HCT116 (cell line): ENCODE data around the gene ARF1. TPM values are rescaled to one million over a fixed set of nuclear protein-coding genes. Genes with fewer than 3 reads are reported as not detected.

Source experiments
- ATAC-seq: fragments of 200-7000 bp; cut with Tn5 transposase; 2 replicates; pipeline ENCODE4 v1.9.1; 2020; ENCODE audit warnings: mild to moderate bottlenecking, moderate library complexity
- BruUV-seq: library from RNA; stranded (reverse); fragments of 400-500 nt; replicated peaks from 2 replicates; lab custom pipeline; 2021; lab: Mats Ljungman, UMichigan
- CTCF ChIA-PET: fragments of 300-600 bp; sonication (Branson Sonifier 250); formaldehyde crosslinking; loops from one replicate; lab custom pipeline; 2021; ENCODE audit warnings: antibody characterized with exemption; lab: Charles Lee
- POLR2A ChIA-PET: fragments of 300-600, 350-600 bp; sonication (Branson Sonifier 250); formaldehyde crosslinking; loops from one replicate; lab custom pipeline; 2021; ENCODE audit warnings: antibody characterized with exemption; lab: Charles Lee
- RAD21 ChIA-PET, 2 experiments: fragments of 300-600 bp; sonication (Branson Sonifier 250); formaldehyde crosslinking; loops; one replicate each; lab custom pipeline; 2023; ENCODE audit warnings: low total read pairs in 2 of 2; ENCODE audit not compliant: uncharacterized antibody in 2 of 2, unreplicated experiment in 2 of 2, low non-redundant PET in 1 of 2; lab: Charles Lee
- DNase-seq: peaks from one replicate; pipeline ENCODE4 v3.0.0-alpha.2; 2010; ENCODE audit warnings: low read depth, low spot score
- H2AFZ ChIP-seq: fragments of 200-600 bp; shearing (Covaris generic), sonication (generic); 2 replicates; pipeline ENCODE4 v1.6.1; 2017; ENCODE audit warnings: low read depth, mixed run types, mixed read lengths, antibody characterized with exemption, low read length; ENCODE audit not compliant: poor library complexity, severe bottlenecking
- H3K27ac ChIP-seq: 2 replicates; pipeline ENCODE4 v1.5.1; 2012; ENCODE audit warnings: low read depth, low read length
- H3K27me3 ChIP-seq: fragments of 200-600 bp; sonication (generic); 2 replicates; pipeline ENCODE4 v1.6.1; 2016; ENCODE audit warnings: mixed run types, low read length, mixed read lengths; ENCODE audit not compliant: insufficient read depth
- H3K36me3 ChIP-seq, 2 experiments: fragments of 200-500 bp in 1 of 2; fragments of 200-600 bp in 1 of 2; sonication (Bioruptor generic) in 1 of 2; sonication (generic) in 1 of 2; 2 replicates each; pipeline versions ENCODE4 v1.5.1 to v1.6.1; 2014 to 2016; ENCODE audit warnings: low read length in 2 of 2, inconsistent platforms in 1 of 2, mixed read lengths in 1 of 2, mixed run types in 1 of 2; ENCODE audit not compliant: insufficient read depth in 2 of 2, control insufficient read depth in 1 of 2
- H3K4me1 ChIP-seq, 2 experiments: fragments of 200-600 bp in 1 of 2; sonication (generic) in 1 of 2; 2 replicates each; pipeline versions ENCODE4 v1.5.1 to v1.6.1; 2012 to 2017; ENCODE audit warnings: low read length in 2 of 2, inconsistent platforms in 1 of 2, mild to moderate bottlenecking in 1 of 2, mixed read lengths in 1 of 2, mixed run types in 1 of 2, moderate library complexity in 1 of 2; ENCODE audit not compliant: insufficient read depth in 2 of 2, control insufficient read depth in 1 of 2
- H3K4me2 ChIP-seq: fragments of 200-600 bp; sonication (generic); 2 replicates; pipeline ENCODE4 v1.6.1; 2017; ENCODE audit warnings: mixed run types, low read length, mixed read lengths
- H3K4me3 ChIP-seq, 2 experiments: fragments of 200-600 bp in 1 of 2; sonication (generic) in 1 of 2; replicated peaks in 1 of 2; 2 replicates each; pipeline ENCODE4 v1.5.1; 2011 to 2016; ENCODE audit warnings: low read length in 2 of 2, control low read depth in 1 of 2, low read depth in 1 of 2, mild to moderate bottlenecking in 1 of 2, mixed read lengths in 1 of 2, mixed run types in 1 of 2
- H3K79me2 ChIP-seq: fragments of 200-600 bp; sonication (generic); 2 replicates; pipeline ENCODE4 v1.6.1; 2017; ENCODE audit warnings: mild to moderate bottlenecking, mixed run types, low read length, moderate library complexity, mixed read lengths; ENCODE audit not compliant: insufficient read depth
- H3K9ac ChIP-seq: fragments of 200-600 bp; sonication (generic); 2 replicates; pipeline ENCODE4 v1.6.1; 2016; ENCODE audit warnings: low read length, mixed read lengths
- H3K9me2 ChIP-seq: fragments of 200-600 bp; sonication (generic), shearing (Covaris generic); 2 replicates; pipeline ENCODE4 v1.6.1; 2017; ENCODE audit warnings: mixed run types, mild to moderate bottlenecking, moderate library complexity; ENCODE audit not compliant: insufficient read depth
- H3K9me3 ChIP-seq, 2 experiments: fragments of 200-500 bp in 1 of 2; fragments of 200-600 bp in 1 of 2; sonication (Bioruptor generic) in 1 of 2; sonication (generic) in 1 of 2; 2 replicates each; pipeline ENCODE4 v1.6.1; 2014 to 2017; ENCODE audit warnings: low read length in 2 of 2, mixed read lengths in 2 of 2, inconsistent platforms in 1 of 2, low read depth in 1 of 2, mild to moderate bottlenecking in 1 of 2, mixed run types in 1 of 2, moderate library complexity in 1 of 2; ENCODE audit not compliant: control insufficient read depth in 1 of 2, insufficient read depth in 1 of 2
- H4K20me1 ChIP-seq: fragments of 200-600 bp; sonication (generic), shearing (Covaris generic); 2 replicates; pipeline ENCODE4 v1.6.1; 2017; ENCODE audit warnings: mixed run types, mild to moderate bottlenecking, moderate library complexity; ENCODE audit not compliant: insufficient read depth
- CEBPB ChIP-seq: IDR thresholded peaks from 2 replicates; pipeline ENCODE4 v1.6.1; 2012; ENCODE audit warnings: low read depth
- EGR1 ChIP-seq: IDR thresholded peaks from 2 replicates; pipeline ENCODE4 v1.6.1; 2012; ENCODE audit warnings: low read depth
- EZH2 ChIP-seq: fragments of 200-600 bp; sonication (generic); IDR thresholded peaks from 2 replicates; pipeline ENCODE4 v1.6.1; 2017; ENCODE audit warnings: antibody characterized with exemption, mixed run types
- FOSL1 ChIP-seq: IDR thresholded peaks from 2 replicates; pipeline ENCODE4 v1.6.1; 2012; ENCODE audit warnings: low read depth
- POLR2A ChIP-seq: IDR thresholded peaks from 2 replicates; pipeline ENCODE4 v1.7.0; 2011; ENCODE audit warnings: borderline replicate concordance; ENCODE audit not compliant: insufficient read depth, insufficient read length; ENCODE audit errors: extremely low read depth
- POLR2AphosphoS5 ChIP-seq: IDR thresholded peaks from 2 replicates; pipeline ENCODE4 v1.6.1; 2011; ENCODE audit warnings: mild to moderate bottlenecking, low read depth, low read length, moderate library complexity
- RAD21 ChIP-seq: IDR thresholded peaks from 2 replicates; pipeline ENCODE4 v1.6.1; 2012; ENCODE audit warnings: low read depth, mild to moderate bottlenecking
- SP1 ChIP-seq: IDR thresholded peaks from 2 replicates; pipeline ENCODE4 v1.6.1; 2012; ENCODE audit warnings: low read depth
- TCF7L2 ChIP-seq: IDR thresholded peaks from 2 replicates; pipeline ENCODE4 v1.7.0; 2011; ENCODE audit warnings: borderline replicate concordance, inconsistent platforms; ENCODE audit not compliant: insufficient read depth, insufficient read length; ENCODE audit errors: extremely low read depth
- YY1 ChIP-seq: IDR thresholded peaks from 2 replicates; pipeline ENCODE4 v1.6.1; 2011; ENCODE audit warnings: low read length, low read depth, moderate library complexity, mild to moderate bottlenecking; ENCODE audit not compliant: insufficient replicate concordance; ENCODE audit errors: extremely low read depth
- intact Hi-C: fragments of 100-400 bp; cut with micrococcal nuclease; formaldehyde crosslinking; loops from 2 replicates; pipeline ENCODE4 v1.10.0; 2022
- total RNA-seq: library from RNA; stranded (reverse); gene quantifications from one replicate; pipeline ENCODE4 v1.2.1, GENCODE V29; 2021; ENCODE audit not compliant: unreplicated experiment
- TF ChIP-seq, protein P1 (sequence below): IDR thresholded peaks from 2 replicates; pipeline ENCODE4 v1.6.1; 2012; ENCODE audit warnings: low read depth
- TF ChIP-seq, protein P2 (sequence below): IDR thresholded peaks from 2 replicates; pipeline ENCODE4 v1.6.1; 2012
- TF ChIP-seq, protein P3 (sequence below): IDR thresholded peaks from 2 replicates; pipeline ENCODE4 v1.6.1; 2012

Gene ARF1
- total RNA-seq, 1 experiment from 2014 or later, result 394 TPM

- Histone ChIP-seq H3K4me1 (peaks cover 0 to 13% of the 10 kb centered on the region in 2 experiments; a peak in 2 of 4 replicates), H3K27me3 (no peaks in the 10 kb centered on the region), H3K27ac (no peak overlapping the region), H4K20me1 (no peaks in the 10 kb centered on the region), H2AFZ (no peak overlapping the region), H3K9me3 (no peaks in the 10 kb centered on the region)
- no peak for ATAC-seq
- intact Hi-C loops, result loop anchor here (10.0 kb wide), 1 partner anchor 313 kb away; no protein-coding TSS in a partner anchor
- TF ChIP-seq, protein P1, sequence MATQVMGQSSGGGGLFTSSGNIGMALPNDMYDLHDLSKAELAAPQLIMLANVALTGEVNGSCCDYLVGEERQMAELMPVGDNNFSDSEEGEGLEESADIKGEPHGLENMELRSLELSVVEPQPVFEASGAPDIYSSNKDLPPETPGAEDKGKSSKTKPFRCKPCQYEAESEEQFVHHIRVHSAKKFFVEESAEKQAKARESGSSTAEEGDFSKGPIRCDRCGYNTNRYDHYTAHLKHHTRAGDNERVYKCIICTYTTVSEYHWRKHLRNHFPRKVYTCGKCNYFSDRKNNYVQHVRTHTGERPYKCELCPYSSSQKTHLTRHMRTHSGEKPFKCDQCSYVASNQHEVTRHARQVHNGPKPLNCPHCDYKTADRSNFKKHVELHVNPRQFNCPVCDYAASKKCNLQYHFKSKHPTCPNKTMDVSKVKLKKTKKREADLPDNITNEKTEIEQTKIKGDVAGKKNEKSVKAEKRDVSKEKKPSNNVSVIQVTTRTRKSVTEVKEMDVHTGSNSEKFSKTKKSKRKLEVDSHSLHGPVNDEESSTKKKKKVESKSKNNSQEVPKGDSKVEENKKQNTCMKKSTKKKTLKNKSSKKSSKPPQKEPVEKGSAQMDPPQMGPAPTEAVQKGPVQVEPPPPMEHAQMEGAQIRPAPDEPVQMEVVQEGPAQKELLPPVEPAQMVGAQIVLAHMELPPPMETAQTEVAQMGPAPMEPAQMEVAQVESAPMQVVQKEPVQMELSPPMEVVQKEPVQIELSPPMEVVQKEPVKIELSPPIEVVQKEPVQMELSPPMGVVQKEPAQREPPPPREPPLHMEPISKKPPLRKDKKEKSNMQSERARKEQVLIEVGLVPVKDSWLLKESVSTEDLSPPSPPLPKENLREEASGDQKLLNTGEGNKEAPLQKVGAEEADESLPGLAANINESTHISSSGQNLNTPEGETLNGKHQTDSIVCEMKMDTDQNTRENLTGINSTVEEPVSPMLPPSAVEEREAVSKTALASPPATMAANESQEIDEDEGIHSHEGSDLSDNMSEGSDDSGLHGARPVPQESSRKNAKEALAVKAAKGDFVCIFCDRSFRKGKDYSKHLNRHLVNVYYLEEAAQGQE, result no peak
- no peak for TF ChIP-seq YY1
- TF ChIP-seq POLR2A, result no peak
- TF ChIP-seq, protein P2, sequence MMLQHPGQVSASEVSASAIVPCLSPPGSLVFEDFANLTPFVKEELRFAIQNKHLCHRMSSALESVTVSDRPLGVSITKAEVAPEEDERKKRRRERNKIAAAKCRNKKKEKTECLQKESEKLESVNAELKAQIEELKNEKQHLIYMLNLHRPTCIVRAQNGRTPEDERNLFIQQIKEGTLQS, result no peak
- no peak for TF ChIP-seq CEBPB
- TF ChIP-seq TCF7L2, result no peak
- TF ChIP-seq FOSL1, result no peak
- TF ChIP-seq POLR2AphosphoS5, result no peak
- TF ChIP-seq, protein P3, sequence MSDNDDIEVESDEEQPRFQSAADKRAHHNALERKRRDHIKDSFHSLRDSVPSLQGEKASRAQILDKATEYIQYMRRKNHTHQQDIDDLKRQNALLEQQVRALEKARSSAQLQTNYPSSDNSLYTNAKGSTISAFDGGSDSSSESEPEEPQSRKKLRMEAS, result no peak
- no peak for TF ChIP-seq EGR1
- TF ChIP-seq EZH2, result no peak
- no peak for TF ChIP-seq RAD21
- no peak for TF ChIP-seq SP1
- TF ChIP-seq, all 23 proteins: peak for 0
- no TSS peak for BruUV-seq
- Histone ChIP-seq H3K4me3 (no peak overlapping the region), H3K79me2 (peaks cover 34% of the 10 kb centered on the region), H3K36me3 (no peaks in the 10 kb centered on the region), H3K9ac (no peak overlapping the region), H3K9me2 (no peaks in the 10 kb centered on the region), H3K4me2 (no peak overlapping the region)
- ChIA-PET POLR2A (no interaction called here), CTCF (interaction anchor here (0.7 kb wide), 1 partner anchor 78 kb away, joined by 3 read pairs; no protein-coding TSS in a partner anchor), RAD21 (no interaction called here)
- no peak for DNase-seq
Observed at GRCh38 chr1:228077565-228078330, 4.8 kb upstream of the ARF1 start.
